ENCODE results near the gene NGB. TPM values are rescaled to one million over a fixed set of nuclear protein-coding genes. Genes with fewer than 3 reads are reported as not detected.

The NGB gene
- total RNA-seq, 1 donor from 2014 or later: not detected

DNA sequence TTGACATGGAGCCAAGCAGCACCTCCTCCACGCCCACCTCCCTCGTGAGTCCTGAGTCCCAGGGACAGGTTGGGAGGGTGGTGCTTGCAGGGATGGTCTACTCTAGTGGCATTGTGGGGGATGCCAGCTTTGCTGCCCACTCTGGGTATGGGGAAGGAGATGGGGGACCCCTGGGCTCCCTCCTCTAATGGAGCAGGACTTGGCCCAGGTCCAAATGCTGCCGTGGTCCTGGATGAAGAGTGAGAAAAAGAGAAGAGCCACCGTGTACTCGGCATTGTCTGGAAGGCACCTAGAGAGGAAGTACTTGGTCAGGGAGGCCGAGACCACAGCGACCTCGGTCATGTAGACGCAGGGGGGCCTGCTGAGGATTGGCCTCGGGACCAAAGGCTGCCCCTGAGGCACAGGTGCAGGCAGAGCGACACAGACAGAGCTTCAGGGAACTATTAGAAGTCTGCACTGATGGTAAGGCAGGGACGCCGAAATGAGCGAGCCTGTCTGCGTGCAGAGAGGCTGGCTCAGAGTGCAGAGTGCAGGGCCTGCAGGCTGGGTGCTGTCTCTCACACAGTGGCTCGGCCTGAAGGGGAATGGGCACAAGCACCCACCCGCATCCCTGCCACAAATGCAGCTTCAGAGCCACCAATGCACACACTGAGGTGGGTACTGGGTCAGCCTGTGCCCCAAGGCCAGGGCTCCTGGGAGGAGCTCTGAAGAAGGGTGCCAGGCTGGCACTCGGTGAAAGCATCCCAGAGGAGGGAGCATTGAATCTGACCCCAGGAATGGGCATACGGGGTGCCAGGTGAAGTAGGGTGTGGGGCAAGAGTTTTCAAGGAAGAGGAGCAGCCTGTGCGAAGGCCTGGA lies 17.4 kb downstream of the NGB start:
- H3K27me3 ChIP-seq: peaks cover 5% of the 10 kb centered on the region
- ATAC-seq (no peak), DNase-seq (no peak)
- H3K27ac ChIP-seq: no peak overlapping the region
- no peaks in the 10 kb centered on the region for H3K4me1 ChIP-seq
- TF ChIP-seq, protein P1, sequence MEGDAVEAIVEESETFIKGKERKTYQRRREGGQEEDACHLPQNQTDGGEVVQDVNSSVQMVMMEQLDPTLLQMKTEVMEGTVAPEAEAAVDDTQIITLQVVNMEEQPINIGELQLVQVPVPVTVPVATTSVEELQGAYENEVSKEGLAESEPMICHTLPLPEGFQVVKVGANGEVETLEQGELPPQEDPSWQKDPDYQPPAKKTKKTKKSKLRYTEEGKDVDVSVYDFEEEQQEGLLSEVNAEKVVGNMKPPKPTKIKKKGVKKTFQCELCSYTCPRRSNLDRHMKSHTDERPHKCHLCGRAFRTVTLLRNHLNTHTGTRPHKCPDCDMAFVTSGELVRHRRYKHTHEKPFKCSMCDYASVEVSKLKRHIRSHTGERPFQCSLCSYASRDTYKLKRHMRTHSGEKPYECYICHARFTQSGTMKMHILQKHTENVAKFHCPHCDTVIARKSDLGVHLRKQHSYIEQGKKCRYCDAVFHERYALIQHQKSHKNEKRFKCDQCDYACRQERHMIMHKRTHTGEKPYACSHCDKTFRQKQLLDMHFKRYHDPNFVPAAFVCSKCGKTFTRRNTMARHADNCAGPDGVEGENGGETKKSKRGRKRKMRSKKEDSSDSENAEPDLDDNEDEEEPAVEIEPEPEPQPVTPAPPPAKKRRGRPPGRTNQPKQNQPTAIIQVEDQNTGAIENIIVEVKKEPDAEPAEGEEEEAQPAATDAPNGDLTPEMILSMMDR (IDR thresholded peaks at IDR 0.05): no peak
- no peaks in the 10 kb centered on the region for H3K36me3 ChIP-seq
- no peaks in the 10 kb centered on the region for H3K9me3 ChIP-seq
- H3K4me3 ChIP-seq: no peak overlapping the region
- intact Hi-C loops (cut with DNase I): no loop called here

DNA sequence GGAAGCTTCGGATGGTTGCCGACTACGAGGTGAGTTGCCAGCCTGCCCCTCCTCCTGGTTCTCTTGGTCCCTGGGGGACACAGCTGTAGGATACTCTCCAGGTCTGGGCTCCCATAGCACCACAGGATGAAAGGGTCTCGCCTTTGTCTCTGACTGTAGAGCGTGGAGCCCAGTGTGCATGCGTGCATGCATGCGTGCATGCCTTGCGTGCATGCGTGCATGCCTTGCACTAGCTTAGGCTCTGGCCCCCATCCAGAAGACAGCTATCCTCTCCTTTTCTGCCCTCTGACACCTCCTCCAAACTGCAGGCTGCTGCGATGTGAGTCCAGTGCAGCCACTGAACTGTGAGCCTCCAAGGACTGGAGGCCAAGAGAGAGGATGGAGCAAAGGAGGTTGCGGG lies 19.1 kb downstream of the NGB start:
- no peaks in the 10 kb centered on the region for H3K4me1 ChIP-seq
- H3K4me3 ChIP-seq: no peak overlapping the region
- H3K9me3 ChIP-seq: no peaks in the 10 kb centered on the region
- no peaks in the 10 kb centered on the region for H3K36me3 ChIP-seq
- intact Hi-C loops (cut with DNase I): no loop called here
- no peak for DNase-seq
- TF ChIP-seq, protein P1 (IDR thresholded peaks at IDR 0.05): no peak
- no peak for ATAC-seq
- peaks cover 5% of the 10 kb centered on the region for H3K27me3 ChIP-seq
- H3K27ac ChIP-seq: no peak overlapping the region

DNA sequence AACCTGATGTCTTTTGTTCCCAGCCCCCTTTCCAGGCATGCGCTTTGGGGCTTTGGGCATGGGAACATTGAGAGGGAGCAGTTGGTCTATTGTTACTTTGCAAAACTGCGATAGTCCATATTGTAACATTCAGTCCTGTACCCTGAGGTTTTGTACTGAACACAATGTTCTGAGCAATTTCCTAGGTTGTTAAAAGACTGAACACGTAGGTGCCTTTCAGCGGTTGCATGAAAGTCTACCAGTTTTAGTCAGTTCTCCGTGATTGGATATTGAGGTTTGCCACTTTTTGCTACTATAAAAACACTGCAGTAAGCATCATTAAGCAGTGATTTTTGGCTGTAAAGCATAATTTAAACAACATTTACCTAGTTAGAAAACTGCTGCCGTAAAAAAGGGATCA lies 20.1 kb downstream of the NGB start:
- TF ChIP-seq, protein P1 (IDR thresholded peaks at IDR 0.05): no peak
- Histone ChIP-seq H3K36me3 (no peaks in the 10 kb centered on the region), H3K27ac (no peak overlapping the region), H3K4me3 (no peak overlapping the region), H3K4me1 (no peaks in the 10 kb centered on the region), H3K9me3 (no peaks in the 10 kb centered on the region), H3K27me3 (peaks cover 5% of the 10 kb centered on the region)
- DNase-seq: no peak
- intact Hi-C loops (cut with DNase I): no loop called here
- no peak for ATAC-seq

DNA sequence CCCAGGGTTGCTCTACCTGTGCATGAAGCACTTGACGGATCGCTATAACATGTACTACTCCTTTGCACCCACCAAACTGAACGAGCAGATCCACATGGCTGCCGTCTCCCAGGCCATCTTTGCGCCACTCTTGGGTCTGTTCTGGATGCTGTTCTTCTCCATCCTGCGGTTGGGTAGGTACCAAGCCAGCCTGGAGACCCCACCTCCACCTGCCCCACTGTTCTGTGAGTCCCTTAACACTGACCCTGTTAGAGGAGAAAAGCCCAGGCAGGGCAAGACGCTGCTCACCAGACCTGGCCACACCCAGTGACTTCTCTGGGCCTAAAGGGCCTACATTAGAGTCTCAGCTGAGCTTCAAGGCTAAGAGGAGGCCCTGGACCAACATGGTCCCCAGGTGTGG lies 21.7 kb downstream of the NGB start:
- Histone ChIP-seq H3K4me1 (no peaks in the 10 kb centered on the region), H3K27me3 (peaks cover 5% of the 10 kb centered on the region), H3K36me3 (no peaks in the 10 kb centered on the region), H3K9me3 (no peaks in the 10 kb centered on the region), H3K4me3 (no peak overlapping the region), H3K27ac (no peak overlapping the region)
- DNase-seq (no peak), ATAC-seq (no peak)
- intact Hi-C loops (cut with DNase I): no loop called here
- TF ChIP-seq, protein P1 (IDR thresholded peaks at IDR 0.05): no peak

DNA sequence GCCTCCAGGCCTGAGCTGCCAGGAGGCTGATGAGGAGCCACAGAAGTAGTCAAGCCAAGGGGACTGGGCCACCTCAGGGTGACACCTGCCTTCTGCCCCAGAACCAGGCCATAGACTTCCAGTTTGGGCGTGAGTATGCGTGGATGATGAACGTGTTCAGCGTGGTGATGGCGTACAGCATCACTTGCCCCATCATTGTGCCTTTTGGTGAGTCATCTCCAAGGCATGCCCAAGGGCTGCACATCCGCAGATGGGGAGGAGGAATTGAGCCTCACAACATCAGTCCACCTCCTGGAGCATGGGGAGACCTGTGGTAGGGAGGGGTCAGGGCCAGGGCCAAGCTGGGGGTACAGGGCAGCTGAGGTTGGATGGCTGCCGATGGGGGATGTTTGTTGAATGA lies 22.3 kb downstream of the NGB start:
- Histone ChIP-seq H3K4me3 (no peak overlapping the region), H3K36me3 (no peaks in the 10 kb centered on the region), H3K9me3 (no peaks in the 10 kb centered on the region), H3K27ac (no peak overlapping the region), H3K4me1 (no peaks in the 10 kb centered on the region), H3K27me3 (peaks cover under 1% of the 10 kb centered on the region)
- ATAC-seq (no peak), DNase-seq (no peak)
- intact Hi-C loops (cut with DNase I): no loop called here
- TF ChIP-seq, protein P1 (IDR thresholded peaks at IDR 0.05): no peak
